Adrenal gland (tissue), 5 donors: ENCODE measurements around the gene OR11L1.

Source experiments
- CTCF ChIP-seq, 6 experiments: fragments of 450-650 bp in 4 of 6; fragments of 200-600 bp in 2 of 6; sonication (generic) in 1 of 6; IDR thresholded peaks; 1 replicate in 5 of 6; 2 replicates in 1 of 6; pipeline versions ENCODE4 v1.5.1 to v1.8.0; 2016 to 2021; ENCODE audit warnings: antibody characterized with exemption in 6 of 6, mild to moderate bottlenecking in 2 of 6, moderate library complexity in 1 of 6
- POLR2A ChIP-seq, 2 donors: fragments of 450-650 bp; IDR thresholded peaks; one replicate each; pipeline ENCODE4 v1.6.1; 2017; ENCODE audit warnings: antibody characterized with exemption in 2 of 2, mild to moderate bottlenecking in 2 of 2, moderate library complexity in 1 of 2
- donor health status: DM: no; HTN: no; CAD: no.

- TF ChIP-seq POLR2A (IDR thresholded peaks at IDR 0.05) (no peak), CTCF (IDR thresholded peaks at IDR 0.05) (peak in 1 of 6 experiments; percentile 26)
Measured at GRCh38 chr1:247857069-247857984, 15.6 kb upstream of the OR11L1 start, which contains the start of gene TRIM58.
